Measurements from ENCODE around the gene ACKR1.

Gene ACKR1

GRCh38 chr1:159222075-159222865 is 17.6 kb downstream of the ACKR1 start:
- H3K9ac ChIP-seq (ENCODE audit: low read length in 2 of 2), result no peak overlapping the region
- no peaks in the 10 kb centered on the region for H3K4me1 ChIP-seq (ENCODE audit: control insufficient read depth, insufficient read depth, low read length)
- no peaks in the 10 kb centered on the region for H3K36me3 ChIP-seq (ENCODE audit: control insufficient read depth in 2 of 2, insufficient read depth in 2 of 2, low read length in 2 of 2)
- H3K27me3 ChIP-seq (ENCODE audit: control insufficient read depth in 1 of 2, insufficient read depth in 2 of 2, low read length in 2 of 2), result peaks cover 0 to 10% of the 10 kb centered on the region in 2 donors
- no peaks in the 10 kb centered on the region for H3K9me3 ChIP-seq (ENCODE audit: control insufficient read depth in 2 of 2, low read length in 2 of 2)
- no peak overlapping the region for H3K27ac ChIP-seq (ENCODE audit: low read length)
- no peak overlapping the region for H3K4me3 ChIP-seq (ENCODE audit: low read length in 2 of 2)

- no peak overlapping the region for H3K27ac ChIP-seq (ENCODE audit: low read length)
- H3K9ac ChIP-seq (ENCODE audit: low read length in 2 of 2), result no peak overlapping the region
- no peaks in the 10 kb centered on the region for H3K9me3 ChIP-seq (ENCODE audit: control insufficient read depth in 2 of 2, low read length in 2 of 2)
- no peaks in the 10 kb centered on the region for H3K4me1 ChIP-seq (ENCODE audit: control insufficient read depth, insufficient read depth, low read length)
- H3K4me3 ChIP-seq (ENCODE audit: low read length in 2 of 2), result no peak overlapping the region
- H3K36me3 ChIP-seq (ENCODE audit: control insufficient read depth in 2 of 2, insufficient read depth in 2 of 2, low read length in 2 of 2), result no peaks in the 10 kb centered on the region
- H3K27me3 ChIP-seq (ENCODE audit: control insufficient read depth in 1 of 2, insufficient read depth in 2 of 2, low read length in 2 of 2), result peaks cover 0 to 10% of the 10 kb centered on the region in 2 donors
Observed at GRCh38 chr1:159223004-159223403, 18.3 kb downstream of the ACKR1 start.

DNA sequence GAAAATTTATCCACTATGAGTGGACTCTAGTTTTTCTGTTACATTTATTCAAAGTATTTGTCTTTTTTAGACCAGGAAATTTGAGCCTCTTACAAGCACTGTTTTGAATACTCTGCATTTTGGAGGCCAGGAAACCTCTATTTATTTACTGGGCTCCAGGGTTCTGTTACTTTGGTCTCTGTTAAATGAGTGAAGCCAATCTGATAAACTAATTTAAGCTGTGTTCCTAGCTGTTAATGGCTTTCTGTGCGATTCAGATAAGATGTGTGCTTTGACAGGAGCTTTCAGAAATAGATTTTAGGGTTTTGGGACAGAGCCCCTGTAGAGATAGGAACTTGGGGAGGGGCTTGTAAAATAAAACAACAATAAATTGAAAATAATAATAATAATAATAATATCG is 23.9 kb downstream of the ACKR1 start:
- no peak overlapping the region for H3K9ac ChIP-seq (ENCODE audit: low read length in 2 of 2)
- peaks cover 0 to 4% of the 10 kb centered on the region in 2 donors for H3K27me3 ChIP-seq (ENCODE audit: control insufficient read depth in 1 of 2, insufficient read depth in 2 of 2, low read length in 2 of 2)
- no peak overlapping the region for H3K27ac ChIP-seq (ENCODE audit: low read length)
- H3K36me3 ChIP-seq (ENCODE audit: control insufficient read depth in 2 of 2, insufficient read depth in 2 of 2, low read length in 2 of 2), result no peaks in the 10 kb centered on the region
- no peaks in the 10 kb centered on the region for H3K4me1 ChIP-seq (ENCODE audit: control insufficient read depth, insufficient read depth, low read length)
- no peaks in the 10 kb centered on the region for H3K9me3 ChIP-seq (ENCODE audit: control insufficient read depth in 2 of 2, low read length in 2 of 2)
- no peak overlapping the region for H3K4me3 ChIP-seq (ENCODE audit: low read length in 2 of 2)

DNA sequence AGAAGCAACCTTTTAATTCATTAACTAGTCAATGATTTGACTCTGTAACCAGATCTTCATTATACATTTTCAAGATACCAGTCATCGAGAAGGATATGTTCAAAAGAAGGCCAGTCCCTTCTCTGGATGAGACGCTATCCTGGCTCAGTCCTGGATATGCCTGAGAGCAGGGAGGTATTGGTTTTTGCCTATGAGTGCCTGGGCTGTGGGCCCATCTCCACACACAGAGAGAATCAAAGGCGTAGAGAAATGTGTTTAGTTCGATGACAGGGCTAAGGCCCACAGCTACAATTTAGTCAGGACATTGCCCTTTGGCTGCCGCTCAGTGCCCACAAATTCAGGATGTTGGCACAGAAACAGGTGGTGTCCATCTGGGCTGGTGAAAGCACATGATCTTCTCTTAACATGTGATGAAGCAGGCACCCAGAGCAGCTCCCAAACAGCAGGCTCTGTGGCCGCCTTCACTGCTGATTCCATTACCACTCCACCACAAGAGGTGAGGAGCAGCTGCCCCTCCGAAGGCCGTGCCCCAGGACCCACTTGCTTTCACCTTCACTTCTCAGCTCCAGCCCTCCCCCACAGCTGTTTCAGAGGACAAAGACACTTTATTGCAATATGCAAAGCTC is 24.7 kb downstream of the ACKR1 start:
- Histone ChIP-seq H3K36me3 (ENCODE audit: control insufficient read depth in 2 of 2, insufficient read depth in 2 of 2, low read length in 2 of 2) (no peaks in the 10 kb centered on the region), H3K4me3 (ENCODE audit: low read length in 2 of 2) (no peak overlapping the region), H3K27ac (ENCODE audit: low read length) (no peak overlapping the region), H3K9me3 (ENCODE audit: control insufficient read depth in 2 of 2, low read length in 2 of 2) (no peaks in the 10 kb centered on the region), H3K27me3 (ENCODE audit: control insufficient read depth in 1 of 2, insufficient read depth in 2 of 2, low read length in 2 of 2) (peaks cover 0 to 4% of the 10 kb centered on the region in 2 donors), H3K4me1 (ENCODE audit: control insufficient read depth, insufficient read depth, low read length) (no peaks in the 10 kb centered on the region), H3K9ac (ENCODE audit: low read length in 2 of 2) (no peak overlapping the region)

DNA sequence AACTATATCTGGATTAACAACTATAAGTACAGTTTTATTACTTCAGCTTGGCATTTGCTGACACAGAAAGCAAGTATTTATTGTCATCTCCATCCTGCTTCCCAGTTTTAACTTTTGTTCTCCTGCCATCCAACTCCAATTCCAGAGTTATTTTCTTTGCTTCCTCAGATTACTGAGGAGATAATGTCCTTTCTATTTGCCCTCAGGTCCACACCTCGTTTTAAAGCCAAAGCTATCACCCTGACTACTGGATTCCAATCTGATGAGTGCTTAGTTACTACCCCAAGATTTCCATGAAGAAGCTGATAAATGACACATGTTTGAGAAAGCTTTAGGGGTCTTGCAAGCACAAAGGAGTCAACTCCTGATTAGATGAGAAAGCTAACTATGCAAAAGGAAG is 25.2 kb downstream of the ACKR1 start:
- H3K4me3 ChIP-seq (ENCODE audit: low read length in 2 of 2), result no peak overlapping the region
- H3K9me3 ChIP-seq (ENCODE audit: control insufficient read depth in 2 of 2, low read length in 2 of 2), result no peaks in the 10 kb centered on the region
- H3K27me3 ChIP-seq (ENCODE audit: control insufficient read depth in 1 of 2, insufficient read depth in 2 of 2, low read length in 2 of 2), result peaks cover 0 to under 1% of the 10 kb centered on the region in 2 donors
- no peak overlapping the region for H3K9ac ChIP-seq (ENCODE audit: low read length in 2 of 2)
- no peaks in the 10 kb centered on the region for H3K36me3 ChIP-seq (ENCODE audit: control insufficient read depth in 2 of 2, insufficient read depth in 2 of 2, low read length in 2 of 2)
- no peaks in the 10 kb centered on the region for H3K4me1 ChIP-seq (ENCODE audit: control insufficient read depth, insufficient read depth, low read length)
- H3K27ac ChIP-seq (ENCODE audit: low read length), result no peak overlapping the region

DNA sequence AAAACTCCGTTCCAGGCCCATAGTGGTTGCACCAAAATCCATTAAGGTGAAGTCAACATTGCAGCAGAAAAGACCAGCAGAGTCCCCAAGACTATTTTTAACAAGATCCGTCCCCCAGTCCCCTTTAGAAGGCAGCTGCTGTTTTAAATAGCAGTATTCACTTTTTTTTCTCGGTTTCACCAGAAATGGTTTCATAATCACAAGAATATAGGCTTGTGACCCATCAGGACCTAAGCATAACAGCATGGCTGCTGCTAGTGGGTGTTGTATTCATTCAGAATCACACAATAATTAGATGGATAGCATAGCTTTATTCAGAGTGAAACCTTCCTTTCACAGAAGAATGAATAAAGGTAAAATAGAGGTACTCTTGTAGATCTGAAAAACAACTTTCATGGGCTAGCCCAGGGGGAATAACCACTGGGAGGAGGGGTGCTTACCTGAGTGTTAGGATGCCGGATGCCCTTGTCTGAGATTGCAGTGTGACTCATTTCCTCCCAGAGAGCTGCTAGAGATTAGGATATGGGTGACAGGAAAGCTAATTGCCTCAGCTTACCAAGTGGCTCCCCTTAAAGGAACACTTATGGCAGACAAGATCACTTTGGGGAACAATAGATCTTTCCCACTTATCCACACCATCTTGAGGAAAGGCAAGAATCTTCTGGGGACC is 35.0 kb downstream of the ACKR1 start:
- Histone ChIP-seq H3K9me3 (ENCODE audit: control insufficient read depth in 2 of 2, low read length in 2 of 2) (peaks cover 0 to 2% of the 10 kb centered on the region in 2 donors), H3K27me3 (ENCODE audit: control insufficient read depth in 1 of 2, insufficient read depth in 2 of 2, low read length in 2 of 2) (no peaks in the 10 kb centered on the region), H3K36me3 (ENCODE audit: control insufficient read depth in 2 of 2, insufficient read depth in 2 of 2, low read length in 2 of 2) (no peaks in the 10 kb centered on the region), H3K9ac (ENCODE audit: low read length in 2 of 2) (no peak overlapping the region), H3K27ac (ENCODE audit: low read length) (no peak overlapping the region), H3K4me3 (ENCODE audit: low read length in 2 of 2) (no peak overlapping the region), H3K4me1 (ENCODE audit: control insufficient read depth, insufficient read depth, low read length) (no peaks in the 10 kb centered on the region)

- Histone ChIP-seq H3K27me3 (ENCODE audit: control insufficient read depth in 1 of 2, insufficient read depth in 2 of 2, low read length in 2 of 2) (no peaks in the 10 kb centered on the region), H3K9ac (ENCODE audit: low read length in 2 of 2) (no peak overlapping the region), H3K4me3 (ENCODE audit: low read length in 2 of 2) (no peak overlapping the region), H3K36me3 (ENCODE audit: control insufficient read depth in 2 of 2, insufficient read depth in 2 of 2, low read length in 2 of 2) (no peaks in the 10 kb centered on the region), H3K27ac (ENCODE audit: low read length) (no peak overlapping the region), H3K9me3 (ENCODE audit: control insufficient read depth in 2 of 2, low read length in 2 of 2) (peaks cover 4 to 6% of the 10 kb centered on the region in 2 donors), H3K4me1 (ENCODE audit: control insufficient read depth, insufficient read depth, low read length) (no peaks in the 10 kb centered on the region)
Observed at GRCh38 chr1:159247266-159247665, 42.6 kb downstream of the ACKR1 start.

DNA sequence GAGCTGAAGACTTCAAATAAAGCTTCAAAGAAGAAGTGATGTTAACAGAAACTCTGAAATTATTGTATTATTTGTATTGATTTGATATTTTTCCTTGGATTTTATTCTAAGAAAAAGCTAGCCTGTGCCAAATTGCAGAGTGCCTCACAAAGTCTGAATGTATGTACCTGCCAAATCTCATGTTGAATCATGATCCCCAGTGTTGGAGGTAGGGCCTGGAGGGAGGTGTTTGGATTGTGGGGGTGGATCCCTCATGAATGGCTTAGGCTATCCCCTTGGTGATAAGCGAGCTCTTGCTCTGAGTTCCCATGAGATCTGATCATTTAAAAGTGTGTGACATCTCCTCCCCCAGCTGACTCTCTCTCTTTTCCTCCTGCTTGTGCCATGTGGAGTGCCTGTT is 43.6 kb downstream of the ACKR1 start:
- Histone ChIP-seq H3K27me3 (ENCODE audit: control insufficient read depth in 1 of 2, insufficient read depth in 2 of 2, low read length in 2 of 2) (no peaks in the 10 kb centered on the region), H3K9ac (ENCODE audit: low read length in 2 of 2) (no peak overlapping the region), H3K4me1 (ENCODE audit: control insufficient read depth, insufficient read depth, low read length) (no peaks in the 10 kb centered on the region), H3K9me3 (ENCODE audit: control insufficient read depth in 2 of 2, low read length in 2 of 2) (peaks cover 4% of the 10 kb centered on the region in 2 donors), H3K27ac (ENCODE audit: low read length) (no peak overlapping the region), H3K4me3 (ENCODE audit: low read length in 2 of 2) (no peak overlapping the region), H3K36me3 (ENCODE audit: control insufficient read depth in 2 of 2, insufficient read depth in 2 of 2, low read length in 2 of 2) (no peaks in the 10 kb centered on the region)

- Histone ChIP-seq H3K4me3 (ENCODE audit: low read length in 2 of 2) (no peak overlapping the region), H3K9ac (ENCODE audit: low read length in 2 of 2) (no peak overlapping the region), H3K27ac (ENCODE audit: low read length) (no peak overlapping the region), H3K4me1 (ENCODE audit: control insufficient read depth, insufficient read depth, low read length) (no peaks in the 10 kb centered on the region), H3K9me3 (ENCODE audit: control insufficient read depth in 2 of 2, low read length in 2 of 2) (peaks cover 4% of the 10 kb centered on the region in 2 donors), H3K36me3 (ENCODE audit: control insufficient read depth in 2 of 2, insufficient read depth in 2 of 2, low read length in 2 of 2) (no peaks in the 10 kb centered on the region), H3K27me3 (ENCODE audit: control insufficient read depth in 1 of 2, insufficient read depth in 2 of 2, low read length in 2 of 2) (no peaks in the 10 kb centered on the region)
Observed at GRCh38 chr1:159250638-159251216, 46.1 kb downstream of the ACKR1 start.

Measured in stomach smooth muscle (tissue), 2 donors.